Measurements from ENCODE around the gene TNRC6C. TPM values are rescaled to one million over a fixed set of nuclear protein-coding genes. Genes with fewer than 3 reads are reported as not detected.
A peak's percentile ranks its signal among the peaks of the same experiment; 100 is the strongest.

Gene TNRC6C
- total RNA-seq, 4 donors from 2014 or later, result 4.7 to 9.0 (median 7.6) TPM

DNA sequence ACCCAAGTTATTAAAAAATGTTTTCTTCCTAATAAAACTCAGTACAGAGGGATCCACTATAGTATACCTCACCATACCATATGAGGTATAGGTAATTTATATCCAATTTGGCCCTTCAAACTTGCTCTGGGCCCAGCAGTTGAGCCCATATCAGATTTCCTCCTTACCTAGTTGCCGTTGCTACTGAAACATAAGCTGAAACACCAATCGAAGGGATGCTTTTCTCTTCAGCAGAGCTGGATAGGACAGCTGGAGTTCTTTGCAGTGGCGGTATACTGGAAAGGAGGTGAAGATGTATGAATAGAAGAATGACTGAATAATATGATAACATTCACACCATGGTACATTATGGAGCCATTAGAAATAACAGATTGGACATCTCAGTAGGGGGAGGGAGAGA is 42.7 kb downstream of the TNRC6C start:
- in situ Hi-C loops (cut with MboI; ENCODE audit: low sequenced_read_pairs in 4 of 4), result loop anchor here in 1 of 4 donors (25.0 kb wide), 1 partner anchor 239 kb away; no protein-coding TSS in a partner anchor
- no peaks in the 10 kb centered on the region for H3K36me3 ChIP-seq
- H3K27ac ChIP-seq, result peak overlapping the region in 2 of 4 donors; percentile 6 to 49
- H3K9me3 ChIP-seq, result no peaks in the 10 kb centered on the region
- TF ChIP-seq, protein P1, sequence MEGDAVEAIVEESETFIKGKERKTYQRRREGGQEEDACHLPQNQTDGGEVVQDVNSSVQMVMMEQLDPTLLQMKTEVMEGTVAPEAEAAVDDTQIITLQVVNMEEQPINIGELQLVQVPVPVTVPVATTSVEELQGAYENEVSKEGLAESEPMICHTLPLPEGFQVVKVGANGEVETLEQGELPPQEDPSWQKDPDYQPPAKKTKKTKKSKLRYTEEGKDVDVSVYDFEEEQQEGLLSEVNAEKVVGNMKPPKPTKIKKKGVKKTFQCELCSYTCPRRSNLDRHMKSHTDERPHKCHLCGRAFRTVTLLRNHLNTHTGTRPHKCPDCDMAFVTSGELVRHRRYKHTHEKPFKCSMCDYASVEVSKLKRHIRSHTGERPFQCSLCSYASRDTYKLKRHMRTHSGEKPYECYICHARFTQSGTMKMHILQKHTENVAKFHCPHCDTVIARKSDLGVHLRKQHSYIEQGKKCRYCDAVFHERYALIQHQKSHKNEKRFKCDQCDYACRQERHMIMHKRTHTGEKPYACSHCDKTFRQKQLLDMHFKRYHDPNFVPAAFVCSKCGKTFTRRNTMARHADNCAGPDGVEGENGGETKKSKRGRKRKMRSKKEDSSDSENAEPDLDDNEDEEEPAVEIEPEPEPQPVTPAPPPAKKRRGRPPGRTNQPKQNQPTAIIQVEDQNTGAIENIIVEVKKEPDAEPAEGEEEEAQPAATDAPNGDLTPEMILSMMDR (IDR thresholded peaks at IDR 0.05 in 4 of 5, conservative IDR thresholded peaks at IDR 0.05 in 1 of 5), result no peak
- no peak for TF ChIP-seq POLR2A (IDR thresholded peaks at IDR 0.05)
- no peaks in the 10 kb centered on the region for H3K27me3 ChIP-seq
- intact Hi-C loops (cut with DNase I; ENCODE audit: low total_unique reads), result no loop called here
- H3K4me3 ChIP-seq, result no peak overlapping the region
- peaks cover 38 to 54% of the 10 kb centered on the region in 2 donors for H3K4me1 ChIP-seq
- DNase-seq, result no peak
- ATAC-seq, result peak in 1 of 2 donors; percentile 41

DNA sequence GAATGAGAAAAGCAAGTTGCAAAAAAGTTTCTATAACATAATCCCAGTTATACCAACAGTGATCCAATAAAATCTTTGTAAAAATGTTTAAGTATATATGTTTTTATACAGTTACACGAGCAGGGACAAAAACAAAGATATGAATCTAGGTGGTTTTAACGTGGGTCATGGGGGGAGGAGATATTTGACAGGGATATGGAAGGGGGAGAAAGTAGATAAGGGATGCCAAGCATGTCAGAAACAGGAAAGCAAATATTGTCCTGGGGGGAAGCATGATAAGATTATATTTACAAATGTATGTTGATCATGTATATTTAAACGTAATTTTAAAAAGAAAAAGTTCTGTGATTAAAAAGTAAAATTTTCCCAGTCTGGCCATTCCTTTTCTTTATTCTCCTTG is 43.1 kb downstream of the TNRC6C start:
- Histone ChIP-seq H3K4me3 (no peak overlapping the region), H3K36me3 (no peaks in the 10 kb centered on the region), H3K4me1 (peaks cover 34 to 51% of the 10 kb centered on the region in 2 donors), H3K27me3 (no peaks in the 10 kb centered on the region), H3K9me3 (no peaks in the 10 kb centered on the region), H3K27ac (peak overlapping the region in 1 of 4 donors; percentile 49)
- ATAC-seq (no peak), DNase-seq (no peak)
- no peak for TF ChIP-seq POLR2A (IDR thresholded peaks at IDR 0.05)
- TF ChIP-seq, protein P1 (IDR thresholded peaks at IDR 0.05 in 4 of 5, conservative IDR thresholded peaks at IDR 0.05 in 1 of 5), result no peak
- intact Hi-C loops (cut with DNase I; ENCODE audit: low total_unique reads), result no loop called here
- in situ Hi-C loops (cut with MboI; ENCODE audit: low sequenced_read_pairs in 4 of 4), result loop anchor here in 1 of 4 donors (25.0 kb wide), 1 partner anchor 239 kb away; no protein-coding TSS in a partner anchor

DNA sequence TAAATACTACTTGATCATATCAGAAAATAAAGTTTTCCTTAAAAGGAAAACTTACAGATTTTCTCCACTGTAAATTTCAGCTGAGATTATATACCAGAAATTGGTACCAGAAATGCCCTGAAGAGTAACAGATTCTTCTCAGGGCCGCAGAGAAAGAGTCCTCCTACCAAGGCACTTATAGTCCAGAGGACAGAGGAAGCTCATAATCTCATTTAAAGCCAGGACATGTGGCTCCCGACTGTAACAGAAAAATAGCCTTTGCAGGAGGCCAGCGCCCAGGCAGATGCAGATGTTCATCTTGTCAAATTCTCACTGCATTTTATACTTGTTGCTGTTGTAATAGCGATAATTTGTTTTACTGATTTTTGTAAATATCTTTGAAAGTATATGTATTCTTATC is 43.7 kb downstream of the TNRC6C start:
- ATAC-seq, result no peak

DNA sequence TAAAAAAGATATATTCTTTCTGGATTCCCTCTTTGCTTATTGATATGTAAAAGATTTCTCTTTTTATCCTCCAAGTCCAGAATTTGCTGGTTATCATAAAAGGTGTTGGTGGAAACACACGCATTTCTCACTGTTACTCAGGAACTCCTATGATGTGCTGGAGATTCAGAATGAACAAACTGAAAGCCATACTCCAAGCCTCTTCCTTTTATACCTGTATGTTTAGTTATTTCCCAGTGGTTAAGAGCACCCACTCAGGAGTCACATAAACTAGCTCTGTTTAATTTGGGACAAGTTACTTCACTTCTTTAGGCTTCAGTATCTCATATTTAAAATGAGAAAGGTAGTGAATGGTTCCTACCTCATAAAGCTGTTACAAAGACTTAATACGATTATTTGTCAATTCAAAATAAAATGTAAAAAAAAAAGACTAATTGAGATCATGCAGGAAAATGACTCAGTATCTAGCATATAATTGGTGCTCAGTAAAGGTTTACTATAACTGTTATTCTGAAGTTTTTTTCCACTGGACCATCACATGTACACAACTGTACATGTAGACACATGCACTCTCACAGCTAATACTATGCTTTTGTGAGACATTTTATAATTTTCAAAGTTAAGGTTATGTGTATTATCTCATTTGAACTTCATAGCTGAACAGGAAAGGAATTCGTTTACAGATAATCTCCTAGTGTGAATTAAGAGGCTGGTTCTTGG is 47.1 kb downstream of the TNRC6C start:
- ATAC-seq (no peak), DNase-seq (no peak)
- intact Hi-C loops (cut with DNase I; ENCODE audit: low total_unique reads), result no loop called here
- no peak overlapping the region for H3K27ac ChIP-seq
- in situ Hi-C loops (cut with MboI; ENCODE audit: low sequenced_read_pairs in 4 of 4), result loop anchor here in 1 of 4 donors (25.0 kb wide), 1 partner anchor 243 kb away; no protein-coding TSS in a partner anchor
- H3K9me3 ChIP-seq, result no peaks in the 10 kb centered on the region
- peaks cover 18 to 29% of the 10 kb centered on the region in 2 donors for H3K4me1 ChIP-seq
- H3K27me3 ChIP-seq, result no peaks in the 10 kb centered on the region
- no peak overlapping the region for H3K4me3 ChIP-seq
- no peaks in the 10 kb centered on the region for H3K36me3 ChIP-seq
- no peak for TF ChIP-seq POLR2A (IDR thresholded peaks at IDR 0.05)
- TF ChIP-seq, protein P1 (IDR thresholded peaks at IDR 0.05 in 4 of 5, conservative IDR thresholded peaks at IDR 0.05 in 1 of 5), result no peak

More for the DNA sequence above, 43.7 kb downstream of the TNRC6C start:
- Histone ChIP-seq H3K27me3 (no peaks in the 10 kb centered on the region), H3K9me3 (no peaks in the 10 kb centered on the region), H3K4me3 (no peak overlapping the region), H3K36me3 (no peaks in the 10 kb centered on the region), H3K27ac (no peak overlapping the region), H3K4me1 (peaks cover 33 to 49% of the 10 kb centered on the region in 2 donors)
- in situ Hi-C loops (cut with MboI; ENCODE audit: low sequenced_read_pairs in 4 of 4) (loop anchor here in 1 of 4 donors (25.0 kb wide), 1 partner anchor 240 kb away; no protein-coding TSS in a partner anchor), intact Hi-C loops (cut with DNase I; ENCODE audit: low total_unique reads) (no loop called here)
- DNase-seq, result no peak
- no peak for TF ChIP-seq POLR2A (IDR thresholded peaks at IDR 0.05)
- TF ChIP-seq, protein P1 (IDR thresholded peaks at IDR 0.05 in 4 of 5, conservative IDR thresholded peaks at IDR 0.05 in 1 of 5), result no peak
